Glutamatergic neuron (in vitro differentiated cells): ENCODE measurements around the gene TFDP2. TPM values are rescaled to one million over a fixed set of nuclear protein-coding genes. Genes with fewer than 3 reads are reported as not detected.

Experiments used
- DNase-seq: peaks from one replicate; pipeline ENCODE4 v3.0.0; 2022
- H3K27ac Mint-ChIP-seq: one replicate; pipeline ENCODE4 v1.8.0; 2020; ENCODE audit warnings: mild to moderate bottlenecking, mixed read lengths, inconsistent platforms; ENCODE audit not compliant: unreplicated experiment
- H3K27me3 Mint-ChIP-seq: one replicate; pipeline ENCODE4 v1.8.0; 2020; ENCODE audit warnings: mild to moderate bottlenecking, moderate library complexity, mixed read lengths, inconsistent platforms; ENCODE audit not compliant: unreplicated experiment
- H3K36me3 Mint-ChIP-seq: one replicate; pipeline ENCODE4 v1.8.0; 2020; ENCODE audit warnings: mild to moderate bottlenecking, mixed read lengths, inconsistent platforms; ENCODE audit not compliant: unreplicated experiment
- H3K4me1 Mint-ChIP-seq: one replicate; pipeline ENCODE4 v1.8.0; 2020; ENCODE audit warnings: mild to moderate bottlenecking, low read depth, mixed read lengths, inconsistent platforms; ENCODE audit not compliant: unreplicated experiment
- H3K4me3 Mint-ChIP-seq: one replicate; pipeline ENCODE4 v1.8.0; 2020; ENCODE audit warnings: mild to moderate bottlenecking, mixed read lengths, inconsistent platforms; ENCODE audit not compliant: unreplicated experiment
- H3K9me3 Mint-ChIP-seq: one replicate; pipeline ENCODE4 v1.8.0; 2020; ENCODE audit warnings: mild to moderate bottlenecking, moderate library complexity, mixed read lengths, inconsistent platforms; ENCODE audit not compliant: unreplicated experiment
- CTCF ChIP-seq: fragments of 200-600 bp; sonication (generic); IDR thresholded peaks from one replicate; pipeline ENCODE4 v1.5.0; 2021; ENCODE audit not compliant: partially characterized antibody, unreplicated experiment
- total RNA-seq: library from RNA; stranded (reverse); fragmentation: NEBNext Ultra II Directional; extraction: Animal tissue kit (Norgen Biotek cat#: 25700); gene quantifications from one replicate; pipeline ENCODE4 v1.2.1, GENCODE V29; 2021; ENCODE audit not compliant: unreplicated experiment

TFDP2 gene
- total RNA-seq, 1 donor from 2014 or later = 91.8 TPM

DNA sequence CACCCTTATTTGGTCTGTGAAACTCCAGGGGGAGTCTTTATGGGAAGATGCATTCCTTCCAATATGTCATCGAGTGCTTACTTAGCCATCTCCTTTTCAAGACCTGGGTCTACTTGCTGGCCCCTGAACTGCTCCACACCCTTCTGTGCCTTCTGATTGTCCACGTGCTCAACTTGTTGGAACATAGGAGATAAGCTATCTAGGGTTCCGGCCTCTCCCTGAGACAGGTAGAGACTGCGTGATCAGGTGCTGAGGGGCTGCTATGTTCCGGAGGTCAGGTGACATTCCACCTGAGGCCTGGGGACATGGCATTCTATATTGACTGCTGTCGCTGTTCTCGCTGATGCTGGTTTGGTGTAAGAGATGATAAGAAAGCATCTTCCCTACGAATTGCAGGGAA is 207.3 kb downstream of the TFDP2 start:
- H3K36me3 Mint-ChIP-seq = no peaks in the 10 kb centered on the region
- peaks cover 13% of the 10 kb centered on the region for H3K4me1 Mint-ChIP-seq
- no peak overlapping the region for H3K4me3 Mint-ChIP-seq
- TF ChIP-seq CTCF = no peak
- peaks cover 3% of the 10 kb centered on the region for H3K27me3 Mint-ChIP-seq
- no peak for DNase-seq
- peak overlapping the region; percentile 17 for H3K27ac Mint-ChIP-seq
- peaks cover 2% of the 10 kb centered on the region for H3K9me3 Mint-ChIP-seq

GRCh38 chr3:141941093-141941492 is 208.3 kb downstream of the TFDP2 start:
- Mint-ChIP-seq H3K4me3 (no peak overlapping the region), H3K27me3 (peaks cover 3% of the 10 kb centered on the region), H3K4me1 (peaks cover 11% of the 10 kb centered on the region), H3K36me3 (no peaks in the 10 kb centered on the region), H3K27ac (peak overlapping the region; percentile 89), H3K9me3 (peaks cover 2% of the 10 kb centered on the region)
- no peak for DNase-seq
- no peak for TF ChIP-seq CTCF

DNA sequence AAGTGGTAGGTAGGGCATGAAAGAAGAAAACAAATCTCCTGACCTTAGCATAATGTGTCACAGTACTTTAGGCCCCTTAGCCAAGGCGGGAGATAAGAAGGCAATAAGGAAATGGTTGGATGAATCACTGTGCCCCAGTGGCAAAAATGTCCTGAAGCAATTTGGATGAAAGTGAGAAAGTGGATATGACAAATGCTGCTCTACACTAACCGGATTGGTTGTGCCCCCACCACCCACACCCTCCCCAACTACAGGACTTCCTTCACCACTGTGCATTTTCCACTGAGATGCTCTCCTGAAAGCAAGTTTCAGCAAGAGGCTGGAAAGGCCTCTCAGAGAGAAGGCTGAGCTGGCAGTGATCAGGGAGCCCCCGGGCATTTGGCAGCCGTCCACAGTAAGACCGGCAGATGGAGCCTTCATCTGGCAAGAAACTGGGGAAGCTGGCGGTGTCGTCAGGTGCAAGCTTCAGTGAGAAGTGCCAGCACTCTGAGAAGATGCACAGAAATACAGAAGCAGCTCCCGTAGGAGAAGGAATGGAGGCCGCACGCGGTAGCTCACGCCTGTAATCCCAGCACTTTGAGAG is 209.1 kb downstream of the TFDP2 start:
- peak overlapping the region; percentile 25 for H3K4me3 Mint-ChIP-seq
- no peaks in the 10 kb centered on the region for H3K36me3 Mint-ChIP-seq
- H3K4me1 Mint-ChIP-seq = peaks cover 9% of the 10 kb centered on the region
- DNase-seq = peak; percentile 69
- H3K27me3 Mint-ChIP-seq = peaks cover 3% of the 10 kb centered on the region
- H3K9me3 Mint-ChIP-seq = peaks cover 2% of the 10 kb centered on the region
- TF ChIP-seq CTCF = no peak
- peak overlapping the region; percentile 89 for H3K27ac Mint-ChIP-seq

GRCh38 chr3:141939759-141940158 is 209.6 kb downstream of the TFDP2 start:
- no peak for DNase-seq
- Mint-ChIP-seq H3K9me3 (peaks cover 2% of the 10 kb centered on the region), H3K27ac (peak overlapping the region; percentile 89), H3K36me3 (no peaks in the 10 kb centered on the region), H3K27me3 (peaks cover 3% of the 10 kb centered on the region), H3K4me1 (peaks cover 9% of the 10 kb centered on the region), H3K4me3 (peak overlapping the region; percentile 25)
- TF ChIP-seq CTCF = no peak

- no peak for DNase-seq
- Mint-ChIP-seq H3K4me1 (peaks cover 15% of the 10 kb centered on the region), H3K27ac (no peak overlapping the region), H3K4me3 (no peak overlapping the region), H3K36me3 (no peaks in the 10 kb centered on the region), H3K27me3 (peaks cover 9% of the 10 kb centered on the region), H3K9me3 (peaks cover 5% of the 10 kb centered on the region)
- no peak for TF ChIP-seq CTCF
Measured at GRCh38 chr3:141938011-141938500, 211.3 kb downstream of the TFDP2 start.
